Occipital lobe (tissue), 2 donors: ENCODE data around the gene PKN1. TPM values are rescaled to one million over a fixed set of nuclear protein-coding genes. Genes with fewer than 3 reads are reported as not detected.
"Not testable (repeated sequence)": the region's sequence is repeated elsewhere in the genome, so short reads cannot be mapped to it uniquely, and the experiment has no call there.

ENCODE experiments used
- DNase-seq: peaks from one replicate; lab custom pipeline; 2025; lab: John Stamatoyannopoulos, UW
- total RNA-seq: library from RNA; depleted of rRNA; stranded (reverse); fragments of >200 nt; gene quantifications from one replicate; pipeline ENCODE4 v1.2.3, GENCODE V29; 2014

Gene PKN1
- total RNA-seq, 1 donor from 2014 or later = 86.3 TPM

DNA sequence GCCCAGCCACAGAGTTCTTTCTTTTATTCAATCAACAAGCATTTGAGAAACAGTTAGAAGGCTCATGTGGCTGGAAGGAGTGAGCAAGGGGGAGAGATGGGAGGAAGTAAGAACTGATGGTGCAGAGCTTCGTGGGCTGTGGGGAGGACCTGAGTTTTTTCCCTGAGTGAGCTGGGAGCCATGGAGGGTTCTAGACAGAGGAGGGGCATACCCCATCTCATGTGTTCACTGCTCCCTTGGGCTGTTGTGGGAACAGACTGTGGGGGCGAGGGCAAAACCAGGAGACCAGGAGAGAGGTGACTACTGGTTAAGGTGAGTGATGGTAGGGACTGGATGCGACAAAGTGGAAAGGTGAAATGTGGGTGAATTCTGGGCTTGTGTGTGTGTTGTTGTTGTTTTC is 2.4 kb upstream of the PKN1 start:
- no peak for DNase-seq

DNA sequence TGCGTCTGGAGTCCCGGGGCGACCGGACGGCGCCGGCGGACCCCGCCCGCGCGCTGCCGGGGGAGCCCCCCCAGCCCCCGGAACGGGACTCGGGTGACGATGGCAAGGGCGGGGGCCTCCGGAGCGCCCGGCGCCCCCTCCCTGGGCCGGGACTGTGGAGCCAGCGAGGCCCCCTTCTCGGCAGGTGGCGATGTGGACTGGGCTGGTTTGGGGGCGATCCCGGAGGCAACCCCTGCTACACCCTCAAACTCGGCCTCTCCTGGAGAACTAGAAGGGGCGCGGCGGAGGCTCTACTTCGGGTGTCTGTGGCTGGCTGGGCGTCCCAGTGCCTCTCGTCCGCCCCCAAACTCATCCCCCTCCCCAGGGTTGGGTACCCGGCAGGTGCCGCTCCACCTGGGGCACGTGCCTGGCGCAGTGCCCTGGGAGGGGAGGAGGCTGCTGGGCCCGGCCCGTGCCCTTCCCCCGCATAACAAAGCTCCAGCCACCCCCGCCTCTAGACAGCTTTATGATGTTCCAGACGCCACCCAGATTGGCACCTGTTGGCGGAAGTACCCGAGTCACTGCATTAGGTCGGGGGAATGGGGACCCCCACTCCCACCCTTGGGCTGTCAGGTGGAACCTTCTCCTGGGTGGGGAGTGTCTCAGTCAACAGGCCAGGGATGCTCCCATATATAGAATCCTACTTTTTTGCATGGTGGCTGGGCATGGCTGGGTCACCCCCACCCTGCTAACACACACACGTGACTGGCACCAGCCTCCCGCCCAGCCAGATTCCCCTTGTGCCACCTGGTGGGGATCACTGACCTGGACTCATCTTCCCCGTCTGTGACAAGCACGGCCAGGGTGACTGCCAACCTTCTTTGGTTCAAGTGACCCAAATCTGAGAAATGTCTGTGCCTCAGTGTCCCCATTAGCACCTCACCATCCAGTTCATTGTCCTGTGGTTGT is 722 bp downstream of the PKN1 start:
- DNase-seq = no peak

DNA sequence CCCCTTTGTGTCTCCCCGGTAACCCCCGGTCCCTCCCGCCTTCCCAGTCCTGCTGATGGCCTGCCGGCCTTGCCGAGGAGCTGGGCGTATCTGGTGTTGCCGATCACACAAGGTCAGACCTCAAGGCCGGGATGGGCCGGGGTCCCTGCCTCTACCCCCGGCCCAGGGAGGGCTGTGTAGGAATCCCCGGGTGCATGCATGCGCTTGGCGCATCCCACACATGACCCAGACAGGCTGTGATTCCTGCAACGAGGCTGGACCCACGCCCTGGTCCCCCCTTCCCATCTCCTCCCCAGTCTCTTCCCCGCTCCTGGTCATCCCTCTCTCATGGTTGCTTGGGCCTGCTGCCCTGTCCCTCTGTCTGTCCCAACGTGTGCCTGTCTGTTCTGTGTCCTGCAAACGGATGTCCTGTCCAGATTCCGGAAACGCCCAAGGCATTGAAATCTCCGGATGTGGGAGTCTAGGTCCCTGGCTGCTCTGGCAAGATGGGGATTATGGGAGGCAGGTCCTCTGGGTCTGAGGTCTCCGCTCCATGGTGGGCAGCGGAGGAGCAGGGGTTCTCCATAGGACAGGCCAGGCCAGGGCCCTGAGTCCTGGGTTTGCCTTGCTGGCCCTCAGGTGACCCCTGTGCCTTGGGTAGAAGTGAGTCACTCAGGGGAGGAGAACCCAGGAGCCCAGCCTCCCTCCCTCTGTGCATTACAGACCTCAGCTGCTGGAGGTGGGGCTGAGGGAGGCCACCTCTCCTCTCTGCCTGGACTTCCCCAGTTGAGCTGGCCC is 1.6 kb downstream of the PKN1 start:
- DNase-seq = no peak

DNA sequence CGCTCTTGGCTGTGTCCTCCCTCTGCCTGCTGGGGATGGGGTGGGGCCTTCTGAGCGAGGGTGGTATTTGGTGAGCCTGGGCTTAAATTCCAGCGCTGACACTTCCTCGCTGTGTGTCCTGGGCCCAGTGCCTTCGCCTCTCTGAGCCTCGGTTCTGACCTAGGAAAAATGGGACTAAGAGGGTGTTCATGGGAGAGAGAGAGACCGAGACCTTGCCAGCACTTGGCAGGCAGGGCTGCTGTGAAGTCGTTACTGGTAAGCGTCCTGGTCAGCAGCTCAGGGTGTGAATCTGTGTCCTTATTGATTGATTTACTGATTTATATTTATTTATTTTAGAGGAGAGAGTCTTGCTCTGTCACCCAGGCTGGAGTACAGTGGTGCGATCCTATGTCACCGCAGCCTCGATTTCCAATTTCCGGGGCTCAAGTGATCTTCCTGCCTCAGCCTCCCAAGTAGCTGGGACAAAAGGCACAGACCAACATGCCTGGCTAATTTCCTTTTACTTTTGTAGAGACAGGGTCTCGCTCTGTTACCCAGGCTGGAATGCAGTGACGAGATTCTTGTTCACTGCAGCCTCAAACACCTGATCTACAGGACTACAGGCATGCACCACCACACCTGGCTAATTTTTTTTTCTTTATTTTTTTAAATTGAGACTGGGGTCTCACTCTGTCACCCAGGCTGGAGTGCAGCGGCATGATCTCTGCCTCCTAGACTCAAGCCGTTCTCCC is 2.4 kb downstream of the PKN1 start:
- DNase-seq = no peak

DNA sequence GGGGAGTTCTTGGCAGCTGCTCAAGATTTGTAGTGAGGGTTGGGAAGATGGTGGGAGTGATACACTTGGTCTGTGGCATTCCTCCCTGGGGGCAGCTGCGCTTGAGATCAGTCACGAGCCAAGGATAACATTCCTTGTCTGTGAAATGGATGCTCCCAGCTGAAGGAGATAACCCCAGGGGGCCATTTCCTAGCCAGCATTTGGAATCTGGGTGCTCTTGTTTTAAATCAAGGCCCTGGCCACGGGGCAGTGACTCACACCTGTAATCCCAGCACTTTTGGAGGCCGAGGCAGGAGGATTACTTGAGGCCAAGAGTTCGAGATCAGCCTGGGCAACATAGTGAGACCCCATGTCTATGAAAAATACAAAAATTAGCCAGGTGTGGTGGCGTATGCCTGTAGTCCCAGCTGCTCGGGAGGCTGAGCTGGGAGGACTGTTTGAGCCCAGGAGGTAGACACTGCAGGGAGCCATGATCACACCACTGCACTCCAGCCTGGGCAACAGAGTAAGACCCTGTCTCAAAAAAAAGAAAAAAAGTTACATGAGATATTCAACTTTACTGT is 4.6 kb downstream of the PKN1 start:
- DNase-seq = no peak

DNA sequence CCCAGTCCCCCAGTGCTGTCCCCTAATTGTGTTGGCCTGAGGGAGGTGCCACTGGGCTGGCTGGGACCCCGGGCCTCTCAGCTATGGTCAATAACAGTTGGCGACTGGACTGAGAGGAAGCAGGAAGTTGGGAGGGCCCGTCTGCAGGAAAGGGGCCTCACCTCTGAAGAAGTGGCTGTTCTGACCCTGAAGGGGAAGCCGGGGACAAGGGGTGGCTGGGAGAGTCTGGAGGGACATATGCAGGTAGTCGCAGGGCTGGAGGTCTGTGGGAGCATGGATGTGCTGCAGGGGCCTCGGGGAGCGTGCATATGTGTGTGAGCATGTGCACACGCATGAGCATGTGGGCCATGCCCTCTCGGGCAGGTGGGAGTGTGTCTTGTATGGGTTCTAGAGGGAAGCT is 5.9 kb downstream of the PKN1 start:
- DNase-seq = no peak

DNA sequence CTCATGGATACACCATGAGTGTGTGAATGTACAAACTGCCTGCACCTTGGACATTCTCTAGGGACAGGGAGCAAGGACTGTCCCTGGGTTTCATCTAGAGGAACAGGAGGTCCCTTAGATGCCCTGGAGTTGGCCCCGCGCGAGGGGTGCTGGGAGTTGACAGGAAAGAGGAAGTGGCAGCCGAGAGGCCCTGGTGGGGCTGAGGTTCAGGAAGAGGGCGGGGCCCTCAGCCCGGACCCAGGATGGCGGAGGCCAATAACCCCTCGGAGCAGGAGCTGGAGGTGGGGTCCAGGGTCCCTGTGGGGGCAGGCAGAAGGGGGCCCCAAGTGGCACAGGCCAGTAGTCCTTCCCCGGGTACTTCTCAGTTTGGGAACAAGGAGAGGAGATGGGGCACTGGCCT is 6.9 kb downstream of the PKN1 start:
- no peak for DNase-seq

DNA sequence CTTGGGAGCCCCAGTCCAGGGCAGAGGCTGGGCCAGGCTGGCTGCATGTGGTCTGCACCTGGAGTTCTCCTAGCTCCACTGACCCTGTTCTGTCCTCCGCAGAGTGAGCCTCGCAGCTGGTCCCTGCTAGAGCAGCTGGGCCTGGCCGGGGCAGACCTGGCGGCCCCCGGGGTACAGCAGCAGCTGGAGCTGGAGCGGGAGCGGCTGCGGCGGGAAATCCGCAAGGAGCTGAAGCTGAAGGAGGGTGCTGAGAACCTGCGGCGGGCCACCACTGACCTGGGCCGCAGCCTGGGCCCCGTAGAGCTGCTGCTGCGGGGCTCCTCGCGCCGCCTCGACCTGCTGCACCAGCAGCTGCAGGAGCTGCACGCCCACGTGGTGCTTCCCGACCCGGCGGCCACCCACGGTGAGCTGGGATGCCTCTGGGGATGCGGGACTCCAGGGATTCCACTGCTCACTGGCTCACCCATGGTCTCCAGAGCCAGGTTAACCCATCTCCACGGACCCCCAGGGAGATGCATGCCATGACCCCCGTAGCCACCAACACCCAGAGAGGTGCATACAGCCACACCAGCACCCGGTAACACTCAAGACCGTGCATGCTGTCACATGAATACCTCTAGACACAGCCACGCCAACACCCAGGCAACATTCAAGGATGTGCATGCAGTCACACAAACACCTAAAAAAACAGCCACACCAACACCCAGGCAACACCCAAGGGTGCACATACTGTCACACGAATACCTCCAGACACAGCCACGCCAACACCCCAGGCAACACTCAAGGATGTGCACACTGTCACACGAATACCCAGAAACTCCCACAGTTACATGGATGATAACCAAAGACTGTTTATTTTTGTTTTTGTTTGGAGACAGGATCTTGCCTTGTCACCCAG is 8.2 kb downstream of the PKN1 start:
- no peak for DNase-seq

DNA sequence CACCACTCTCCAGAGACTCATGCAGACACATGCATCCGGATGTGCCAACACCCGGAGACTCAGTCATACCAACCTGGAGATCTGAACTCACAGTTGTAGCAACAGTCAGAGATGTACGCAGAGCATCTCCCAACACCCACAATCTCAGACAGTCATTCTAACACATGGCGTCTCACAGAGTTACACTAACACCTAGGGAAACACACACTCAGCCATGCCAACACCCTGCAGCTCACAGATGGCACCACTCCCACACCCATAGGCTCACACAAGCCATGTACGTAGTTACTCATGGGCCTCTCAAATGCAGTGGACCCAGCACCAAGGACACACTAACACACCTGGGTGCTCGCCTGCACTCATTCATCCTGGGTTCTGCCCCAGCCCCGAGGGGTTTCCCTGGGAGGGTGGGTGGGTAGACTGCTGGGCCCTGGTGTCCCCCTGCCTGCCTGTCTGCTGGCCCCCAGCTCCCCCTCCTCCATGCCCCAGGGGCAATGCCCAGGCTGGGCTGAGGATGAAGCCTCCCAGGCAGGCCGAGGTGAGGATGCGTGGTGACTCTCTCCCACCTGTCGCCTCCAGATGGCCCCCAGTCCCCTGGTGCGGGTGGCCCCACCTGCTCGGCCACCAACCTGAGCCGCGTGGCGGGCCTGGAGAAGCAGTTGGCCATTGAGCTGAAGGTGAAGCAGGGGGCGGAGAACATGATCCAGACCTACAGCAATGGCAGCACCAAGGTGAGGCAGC is 10.0 kb downstream of the PKN1 start:
- no peak for DNase-seq

DNA sequence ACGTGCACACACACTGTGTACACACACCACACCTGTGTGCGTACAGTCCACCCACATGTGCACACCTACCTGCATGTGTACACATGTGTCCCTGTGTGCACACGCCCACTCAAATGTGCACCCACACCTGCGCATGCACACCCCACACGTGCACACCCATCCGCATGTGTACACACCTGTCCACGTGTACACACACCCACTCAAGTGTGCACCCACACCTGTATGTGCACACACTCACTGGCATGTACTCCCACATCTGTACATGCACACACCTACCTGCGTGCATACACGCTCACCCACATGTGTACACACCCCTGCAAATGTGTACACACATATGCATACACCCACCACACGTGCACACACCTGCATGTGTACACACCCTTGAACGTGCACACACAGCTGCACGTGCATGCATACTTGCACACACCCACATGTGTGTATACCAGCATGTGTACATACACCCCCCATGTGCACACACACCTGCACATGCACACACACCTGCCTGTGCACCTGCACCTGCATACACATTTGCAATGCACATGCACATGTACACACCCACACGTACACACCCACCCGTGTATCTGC is 10.6 kb downstream of the PKN1 start:
- no peak for DNase-seq

DNA sequence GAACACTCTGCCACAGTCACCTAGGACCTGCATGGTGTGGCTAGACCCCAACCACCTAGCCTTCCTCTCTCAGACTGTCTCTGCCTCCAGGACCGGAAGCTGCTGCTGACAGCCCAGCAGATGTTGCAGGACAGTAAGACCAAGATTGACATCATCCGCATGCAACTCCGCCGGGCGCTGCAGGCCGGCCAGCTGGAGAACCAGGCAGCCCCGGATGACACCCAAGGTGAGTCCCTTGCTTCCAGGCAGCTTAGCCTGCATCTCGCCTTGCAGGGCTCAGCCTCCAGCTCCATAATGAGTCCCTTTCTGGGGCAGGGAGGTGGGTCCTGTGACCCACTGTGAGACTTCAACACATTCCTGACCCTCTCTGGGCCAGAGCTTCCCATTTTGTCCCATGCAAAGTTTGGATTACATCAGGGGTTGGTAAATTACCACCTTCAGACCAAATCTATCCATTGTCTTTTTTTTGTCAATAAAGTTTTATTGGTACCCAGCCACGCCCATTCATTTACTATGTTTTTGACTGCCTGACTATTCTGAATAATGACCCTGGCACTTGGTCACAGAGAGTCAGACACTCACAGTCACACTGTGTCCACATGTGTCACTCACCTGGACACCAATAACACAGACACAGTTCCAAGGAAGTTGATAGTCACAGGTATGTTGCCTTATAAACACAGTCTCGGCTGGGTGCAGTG is 13.4 kb downstream of the PKN1 start:
- DNase-seq = no peak

DNA sequence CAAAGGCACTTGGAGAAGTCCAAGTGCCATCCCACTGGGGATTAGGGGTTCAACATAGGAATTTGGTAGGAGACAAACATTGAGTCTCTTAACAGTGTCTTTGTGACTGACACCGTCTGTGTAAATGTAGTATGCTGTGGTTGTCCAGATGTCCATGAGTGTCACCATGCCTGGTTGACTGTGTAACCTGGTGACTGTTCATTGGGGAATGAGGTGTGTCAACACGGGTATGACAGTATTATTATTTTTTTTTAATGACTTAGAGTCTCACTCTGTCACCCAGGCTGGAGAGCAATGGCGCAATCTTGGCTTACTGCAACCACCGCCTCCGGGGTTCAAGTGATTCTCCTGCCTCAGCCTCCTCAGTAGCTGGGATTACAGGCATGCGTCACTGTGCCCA is 16.2 kb downstream of the PKN1 start:
- no peak for DNase-seq

DNA sequence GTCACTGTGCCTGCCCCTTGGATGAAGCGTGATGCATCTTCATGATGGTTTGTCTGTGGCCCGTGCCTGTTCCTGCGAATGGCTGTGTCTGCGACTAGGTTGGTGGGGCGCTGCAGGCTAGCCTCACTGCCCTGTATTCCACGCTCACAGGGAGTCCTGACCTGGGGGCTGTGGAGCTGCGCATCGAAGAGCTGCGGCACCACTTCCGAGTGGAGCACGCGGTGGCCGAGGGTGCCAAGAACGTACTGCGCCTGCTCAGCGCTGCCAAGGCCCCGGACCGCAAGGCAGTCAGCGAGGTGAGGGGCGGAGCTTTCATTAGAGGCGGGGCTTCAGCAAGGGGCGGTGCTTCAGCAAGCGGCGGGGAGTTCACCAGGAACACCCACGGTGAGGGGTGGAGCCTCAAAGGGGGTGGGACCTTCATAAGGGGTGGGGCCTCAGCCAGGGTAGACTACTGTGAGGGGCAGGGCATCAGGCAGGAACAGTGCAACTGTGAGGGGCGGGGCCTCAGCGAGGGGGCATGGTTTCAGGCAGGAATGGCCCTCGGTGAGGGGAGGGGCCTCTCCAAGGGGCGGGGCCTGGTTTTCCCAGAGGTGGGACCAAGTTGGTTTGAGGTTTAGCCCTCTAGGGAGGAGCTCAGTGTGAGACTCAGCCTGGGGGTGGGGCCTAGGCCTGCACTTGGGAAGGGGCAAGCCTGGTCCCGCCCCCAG is 17.2 kb downstream of the PKN1 start:
- DNase-seq = no peak

DNA sequence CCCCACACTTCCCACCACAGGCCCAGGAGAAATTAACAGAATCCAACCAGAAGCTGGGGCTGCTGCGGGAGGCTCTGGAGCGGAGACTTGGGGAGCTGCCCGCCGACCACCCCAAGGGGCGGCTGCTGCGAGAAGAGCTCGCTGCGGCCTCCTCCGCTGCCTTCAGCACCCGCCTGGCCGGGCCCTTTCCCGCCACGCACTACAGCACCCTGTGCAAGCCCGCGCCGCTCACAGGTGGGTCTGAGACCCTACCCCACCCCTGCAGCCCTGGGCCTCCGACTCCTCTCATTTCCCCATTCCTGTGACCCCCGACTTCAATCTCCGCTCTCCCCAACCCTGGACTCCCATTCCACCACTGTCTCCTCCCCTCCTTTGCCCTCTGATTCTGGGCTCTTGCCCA is 17.8 kb downstream of the PKN1 start:
- DNase-seq = no peak

DNA sequence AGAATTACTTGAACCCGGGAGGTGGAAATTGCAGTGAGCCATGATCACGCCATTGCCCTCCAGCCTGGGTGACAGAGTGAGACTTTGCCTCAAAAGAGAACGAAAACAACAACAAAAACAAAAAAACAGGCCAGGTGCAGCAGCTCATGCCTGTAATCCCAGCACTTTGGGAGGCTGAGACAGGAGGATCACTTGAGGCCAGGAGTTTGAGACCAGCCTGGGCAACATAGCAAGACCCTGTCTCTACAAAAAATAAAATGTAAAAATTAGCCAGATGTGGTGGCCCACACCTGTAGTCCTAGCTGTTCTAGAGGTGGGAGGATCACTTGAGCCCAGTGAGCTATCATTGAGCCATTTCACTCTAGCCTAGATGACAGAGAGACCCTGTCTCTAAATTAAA is 19.2 kb downstream of the PKN1 start:
- not testable (repeated sequence) for DNase-seq

DNA sequence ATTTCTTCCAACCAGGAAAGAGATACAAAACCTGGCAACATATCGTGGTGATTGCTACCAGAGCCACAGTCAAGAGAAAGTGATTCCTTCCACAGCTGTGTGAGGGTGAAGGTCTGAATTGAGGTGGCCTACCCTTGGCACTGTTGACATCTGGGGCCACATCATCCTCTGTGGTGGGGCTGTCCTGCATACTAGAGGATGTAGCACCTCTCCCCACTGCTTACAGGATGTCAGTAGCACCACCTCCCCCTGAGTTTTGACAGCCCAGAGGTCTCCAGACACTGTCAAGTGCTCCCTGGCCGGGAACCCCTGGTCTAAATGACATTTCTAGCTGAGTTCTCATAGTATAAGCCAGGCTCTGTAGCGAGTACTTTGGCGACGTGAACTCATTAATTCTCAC is 26.6 kb downstream of the PKN1 start:
- DNase-seq = no peak

DNA sequence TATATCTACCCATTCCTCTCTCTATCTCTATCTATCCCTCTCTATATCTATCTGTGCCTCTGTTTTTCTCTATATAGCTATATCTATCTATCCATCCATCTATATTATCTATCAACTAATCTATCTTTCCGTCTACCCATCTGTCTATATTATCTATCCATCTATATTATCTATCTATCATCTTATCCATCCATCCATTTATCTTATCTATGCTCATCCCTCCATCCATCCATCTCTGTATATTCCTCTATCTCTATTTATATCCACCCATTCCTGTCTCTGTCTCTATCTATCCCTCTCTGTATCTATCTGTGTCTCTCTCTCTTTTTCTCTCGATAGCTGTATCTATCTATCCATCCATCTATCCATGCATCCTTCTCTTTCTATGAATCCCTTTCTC is 27.8 kb downstream of the PKN1 start:
- no peak for DNase-seq

DNA sequence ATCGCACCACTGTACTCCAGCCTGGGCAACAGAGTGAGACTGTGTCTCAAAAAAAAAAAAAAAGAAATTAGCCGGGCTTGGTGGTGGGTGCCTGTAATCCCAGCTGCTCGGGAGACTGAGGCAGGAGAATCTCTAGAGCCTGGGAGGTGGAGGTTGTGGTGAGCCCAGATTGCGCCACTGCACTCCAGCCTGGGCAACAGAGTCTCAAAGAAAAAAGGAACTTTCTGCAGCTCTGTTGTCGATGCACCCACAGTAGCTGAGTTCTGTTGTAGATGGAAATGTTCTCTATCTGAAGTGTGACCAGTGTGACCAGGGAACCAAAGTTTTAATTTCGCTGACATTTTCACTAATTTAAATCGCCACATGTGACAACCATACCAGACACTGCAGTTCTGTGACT is 29.3 kb downstream of the PKN1 start:
- not testable (repeated sequence) for DNase-seq
